ENCODE results near the gene FA2H. TPM values are rescaled to one million over a fixed set of nuclear protein-coding genes. Genes with fewer than 3 reads are reported as not detected.
"Not testable (repeated sequence)": the region's sequence is repeated elsewhere in the genome, so short reads cannot be mapped to it uniquely, and the experiment has no call there.

The FA2H gene
- total and polyA plus RNA-seq, 10 of the 15 experiments (the other 5 are each of a cell fraction or from before 2014, with no cell fraction given) = 0.05 to 0.73 (median 0.51) TPM; not detected in 3

- RAD21 ChIA-PET (ENCODE audit: unreplicated experiment); intact Hi-C loops (cut with micrococcal nuclease; ENCODE audit: unreplicated experiment); H3K4me1 ChIP-seq (ENCODE audit: control insufficient read depth, insufficient read depth, low read length); in situ Hi-C loops (cut with MboI); H3K27ac ChIP-seq (ENCODE audit: control insufficient read depth, insufficient read depth); H2AFZ ChIP-seq (ENCODE audit: control insufficient read depth, low read depth, low read length); H3K9ac ChIP-seq (ENCODE audit: control insufficient read depth, insufficient read depth, low read length); H3K4me3 ChIP-seq; H3K9me3 ChIP-seq (replicated peaks; ENCODE audit: control insufficient read depth, insufficient read depth, low read length); DNase-seq (ENCODE audit: low read depth, low spot score); H4K20me1 ChIP-seq (ENCODE audit: control insufficient read depth, insufficient read depth); H3K4me2 ChIP-seq (ENCODE audit: control insufficient read depth, insufficient read depth); ATAC-seq; H3K27me3 ChIP-seq (replicated peaks in 1 of 2; ENCODE audit: control insufficient read depth in 2 of 2, insufficient read depth in 2 of 2, low read length in 1 of 2); BruUV-seq (replicated peaks); FAIRE-seq: not testable (repeated sequence)
- peaks cover 0 to 11% of the 10 kb centered on the region in 2 experiments; a peak in 3 of 4 replicates for H3K36me3 ChIP-seq (ENCODE audit: control insufficient read depth in 2 of 2, insufficient read depth in 2 of 2, low read length in 1 of 2)
- 88% methylated on average over 9 of the region's 10 CpGs for WGBS (ENCODE audit: insufficient coverage, insufficient replicate concordance, low lambda C conversion rate, missing lambda C conversion rate)
- ChIA-PET POLR2A (interaction anchor here (0.6 to 3.4 kb wide), 3 partner anchors 28 to 85 kb away, joined by 3 to 28 read pairs (median 7); partner anchors contain the start of gene MLKL), SMC1A (ENCODE audit: uncharacterized antibody, unreplicated experiment) (interaction anchor here (0.7 to 2.7 kb wide), 3 partner anchors 11 to 61 kb away, joined by 3 to 26 read pairs (median 3); partner anchors contain the start of gene MLKL), CTCF (interaction anchor here (0.5 to 2.8 kb wide), 3 partner anchors 17 to 650 kb away, joined by 3 to 14 read pairs (median 3); no protein-coding TSS in a partner anchor)
- peaks cover 27% of the 10 kb centered on the region for H3K79me2 ChIP-seq (ENCODE audit: control insufficient read depth, insufficient read depth, low read length)
- peak in 1 of 2 experiments; percentile 30; a peak in 2 of 4 replicates for TF ChIP-seq BHLHE40 (IDR thresholded peaks at IDR 0.05; ENCODE audit: borderline replicate concordance in 1 of 2, low read depth in 2 of 2, low read length in 1 of 2)
These were observed 105.7 kb downstream of the FA2H start for GRCh38 chr16:74668877-74669276.

GRCh38 chr16:74667255-74667700, 107.3 kb downstream of the FA2H start:
- no peaks in the 10 kb centered on the region for H4K20me1 ChIP-seq (ENCODE audit: control insufficient read depth, insufficient read depth)
- ChIA-PET POLR2A (interaction anchor here (0.6 to 3.4 kb wide), 9 partner anchors 7 to 956 kb away, joined by 3 to 28 read pairs (median 6); partner anchors contain the start of genes ADAT1, MLKL and WDR59), CTCF (interaction anchor here (0.6 to 2.8 kb wide), 10 partner anchors 11 to 756 kb away, joined by 3 to 14 read pairs (median 4); partner anchors contain the start of gene MLKL), RAD21 (ENCODE audit: unreplicated experiment) (interaction anchor here (0.7 to 1.9 kb wide), 9 partner anchors 10 to 985 kb away, joined by 3 to 18 read pairs (median 4); partner anchors contain the start of genes MLKL and WDR59), SMC1A (ENCODE audit: uncharacterized antibody, unreplicated experiment) (interaction anchor here (1.1 to 2.7 kb wide), 4 partner anchors 14 to 62 kb away, joined by 3 to 26 read pairs (median 5); partner anchors contain the start of gene MLKL)
- no peaks in the 10 kb centered on the region for H3K27me3 ChIP-seq (replicated peaks in 1 of 2; ENCODE audit: control insufficient read depth in 2 of 2, insufficient read depth in 2 of 2, low read length in 1 of 2)
- peak; percentile 19 for ATAC-seq
- FAIRE-seq = no peak
- peak overlapping the region; percentile 74 for H3K4me3 ChIP-seq
- no peaks in the 10 kb centered on the region for H3K9me3 ChIP-seq (replicated peaks; ENCODE audit: control insufficient read depth, insufficient read depth, low read length)
- under 1% methylated on average over 23 of the region's 23 CpGs for WGBS (ENCODE audit: insufficient coverage, insufficient replicate concordance, low lambda C conversion rate, missing lambda C conversion rate)
- peak overlapping the region; percentile 93 for H3K4me2 ChIP-seq (ENCODE audit: control insufficient read depth, insufficient read depth)
- peak overlapping the region; percentile 89 for H3K27ac ChIP-seq (ENCODE audit: control insufficient read depth, insufficient read depth)
- peaks cover 0 to 21% of the 10 kb centered on the region in 2 experiments; a peak in 3 of 4 replicates for H3K36me3 ChIP-seq (ENCODE audit: control insufficient read depth in 2 of 2, insufficient read depth in 2 of 2, low read length in 1 of 2)
- peak overlapping the region; percentile 87 for H3K9ac ChIP-seq (ENCODE audit: control insufficient read depth, insufficient read depth, low read length)
- H3K79me2 ChIP-seq (ENCODE audit: control insufficient read depth, insufficient read depth, low read length) = peaks cover 41% of the 10 kb centered on the region
- H3K4me1 ChIP-seq (ENCODE audit: control insufficient read depth, insufficient read depth, low read length) = peaks cover 5% of the 10 kb centered on the region
- in situ Hi-C loops (cut with MboI) (no loop called here), intact Hi-C loops (cut with micrococcal nuclease; ENCODE audit: unreplicated experiment) (loop anchor here (2.0 kb wide), 1 partner anchor 32 kb away; no protein-coding TSS in a partner anchor)
- TSS peak; percentile 96 for BruUV-seq (replicated peaks)
- no peak for DNase-seq (ENCODE audit: low read depth, low spot score)
- peak overlapping the region; percentile 96 for H2AFZ ChIP-seq (ENCODE audit: control insufficient read depth, low read depth, low read length)
- TF ChIP-seq, protein P1, sequence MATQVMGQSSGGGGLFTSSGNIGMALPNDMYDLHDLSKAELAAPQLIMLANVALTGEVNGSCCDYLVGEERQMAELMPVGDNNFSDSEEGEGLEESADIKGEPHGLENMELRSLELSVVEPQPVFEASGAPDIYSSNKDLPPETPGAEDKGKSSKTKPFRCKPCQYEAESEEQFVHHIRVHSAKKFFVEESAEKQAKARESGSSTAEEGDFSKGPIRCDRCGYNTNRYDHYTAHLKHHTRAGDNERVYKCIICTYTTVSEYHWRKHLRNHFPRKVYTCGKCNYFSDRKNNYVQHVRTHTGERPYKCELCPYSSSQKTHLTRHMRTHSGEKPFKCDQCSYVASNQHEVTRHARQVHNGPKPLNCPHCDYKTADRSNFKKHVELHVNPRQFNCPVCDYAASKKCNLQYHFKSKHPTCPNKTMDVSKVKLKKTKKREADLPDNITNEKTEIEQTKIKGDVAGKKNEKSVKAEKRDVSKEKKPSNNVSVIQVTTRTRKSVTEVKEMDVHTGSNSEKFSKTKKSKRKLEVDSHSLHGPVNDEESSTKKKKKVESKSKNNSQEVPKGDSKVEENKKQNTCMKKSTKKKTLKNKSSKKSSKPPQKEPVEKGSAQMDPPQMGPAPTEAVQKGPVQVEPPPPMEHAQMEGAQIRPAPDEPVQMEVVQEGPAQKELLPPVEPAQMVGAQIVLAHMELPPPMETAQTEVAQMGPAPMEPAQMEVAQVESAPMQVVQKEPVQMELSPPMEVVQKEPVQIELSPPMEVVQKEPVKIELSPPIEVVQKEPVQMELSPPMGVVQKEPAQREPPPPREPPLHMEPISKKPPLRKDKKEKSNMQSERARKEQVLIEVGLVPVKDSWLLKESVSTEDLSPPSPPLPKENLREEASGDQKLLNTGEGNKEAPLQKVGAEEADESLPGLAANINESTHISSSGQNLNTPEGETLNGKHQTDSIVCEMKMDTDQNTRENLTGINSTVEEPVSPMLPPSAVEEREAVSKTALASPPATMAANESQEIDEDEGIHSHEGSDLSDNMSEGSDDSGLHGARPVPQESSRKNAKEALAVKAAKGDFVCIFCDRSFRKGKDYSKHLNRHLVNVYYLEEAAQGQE (IDR thresholded peaks at IDR 0.05; ENCODE audit: low read depth, low read length) = no peak
- TF ChIP-seq, protein P2, sequence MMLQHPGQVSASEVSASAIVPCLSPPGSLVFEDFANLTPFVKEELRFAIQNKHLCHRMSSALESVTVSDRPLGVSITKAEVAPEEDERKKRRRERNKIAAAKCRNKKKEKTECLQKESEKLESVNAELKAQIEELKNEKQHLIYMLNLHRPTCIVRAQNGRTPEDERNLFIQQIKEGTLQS (IDR thresholded peaks at IDR 0.05; ENCODE audit: borderline replicate concordance, extremely low read depth, low read depth, low read length) = no peak
- TF ChIP-seq ZNF274 (IDR thresholded peaks at IDR 0.05; ENCODE audit: insufficient read depth, insufficient read length) = no peak
- TF ChIP-seq ZBTB40 (IDR thresholded peaks at IDR 0.05; ENCODE audit: borderline replicate concordance) = peak; percentile 71; the same call in 1 of the 2 replicates
